GM21360 (cell line): ENCODE results near the gene NARS2.
"Not testable (repeated sequence)": the region's sequence is repeated elsewhere in the genome, so short reads cannot be mapped to it uniquely, and the experiment has no call there.

Experiments used
- ATAC-seq: cut with Tn5 transposase; IDR thresholded peaks from one replicate; pipeline ENCODE4 v1.9.1; 2021; ENCODE audit warnings: mild to moderate bottlenecking, moderate library complexity; ENCODE audit not compliant: unreplicated experiment

The NARS2 gene

DNA sequence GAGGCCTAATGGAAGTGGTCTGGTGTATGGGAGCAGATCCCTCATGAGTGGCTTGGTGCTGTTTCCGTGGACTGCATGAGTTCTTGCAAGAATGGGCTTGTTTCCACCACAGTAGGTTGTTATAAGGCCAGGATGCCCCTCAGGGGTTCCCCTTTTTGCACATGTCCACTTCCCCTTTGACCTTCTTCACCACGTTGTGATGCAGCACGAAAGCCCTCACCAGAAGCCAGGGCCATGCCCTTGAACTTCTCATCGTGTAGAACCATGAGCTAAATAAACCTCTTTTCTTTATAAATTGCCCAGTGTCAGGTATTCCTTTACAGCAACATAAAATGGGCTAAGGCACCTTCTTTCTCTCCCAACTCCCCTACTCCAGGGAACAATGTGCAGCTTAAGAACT lies 2.8 kb upstream of the NARS2 start:
- ATAC-seq = no peak

DNA sequence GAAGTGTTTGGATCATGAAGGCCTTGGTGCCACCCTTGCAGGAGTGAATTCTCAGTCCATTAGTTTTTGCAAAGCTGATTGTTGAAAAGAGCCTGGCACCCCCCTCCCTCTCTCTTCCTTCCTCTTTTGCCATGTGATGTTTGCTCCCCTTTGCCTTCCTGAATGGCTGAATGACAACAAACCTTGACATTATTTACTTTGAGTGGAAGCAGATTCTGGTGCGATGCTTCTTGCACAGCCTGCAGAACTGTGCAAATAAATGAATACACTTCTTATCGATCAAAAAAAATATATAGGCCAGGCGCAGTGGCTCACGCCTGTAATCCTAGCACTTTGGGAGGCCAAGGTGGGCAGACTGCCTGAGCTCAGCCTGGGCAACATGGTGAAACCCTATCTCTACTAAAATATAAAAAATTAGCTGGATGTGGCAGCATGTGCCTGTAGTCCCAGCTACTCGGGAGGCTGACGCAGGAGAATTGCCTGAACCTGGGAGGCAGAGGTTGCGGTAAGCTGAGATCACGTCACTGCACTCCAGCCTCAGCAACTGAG lies 2.0 kb upstream of the NARS2 start:
- no peak for ATAC-seq

DNA sequence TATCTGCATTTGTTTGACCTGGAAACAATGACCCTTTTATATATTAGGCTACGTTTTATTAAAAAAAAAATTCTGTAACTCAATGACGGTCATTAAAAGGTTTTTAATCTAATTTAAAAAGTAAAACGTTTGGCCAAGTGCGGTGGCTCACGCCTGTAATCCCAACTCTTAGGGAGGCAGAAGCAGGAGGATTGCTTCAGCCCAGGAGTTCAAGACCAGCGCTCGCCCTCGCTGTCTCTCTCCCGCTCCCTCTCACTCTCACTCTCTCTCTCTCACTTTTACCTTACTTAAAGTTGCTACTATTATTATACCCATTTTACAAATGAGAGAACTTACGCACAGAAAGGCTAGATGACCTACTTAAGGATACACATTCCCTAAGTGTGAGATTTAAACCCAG lies 814 bp upstream of the NARS2 start:
- ATAC-seq = no peak

- no peak for ATAC-seq
These were observed 983 bp downstream of the NARS2 start for GRCh38 chr11:78573681-78574080.

GRCh38 chr11:78573271-78573670 lies 1.4 kb downstream of the NARS2 start:
- no peak for ATAC-seq

- no peak for ATAC-seq
These were observed 2.3 kb downstream of the NARS2 start for GRCh38 chr11:78572394-78572793.

GRCh38 chr11:78570031-78570430 lies 4.6 kb downstream of the NARS2 start:
- no peak for ATAC-seq

GRCh38 chr11:78567209-78567608 lies 7.5 kb downstream of the NARS2 start:
- no peak for ATAC-seq

DNA sequence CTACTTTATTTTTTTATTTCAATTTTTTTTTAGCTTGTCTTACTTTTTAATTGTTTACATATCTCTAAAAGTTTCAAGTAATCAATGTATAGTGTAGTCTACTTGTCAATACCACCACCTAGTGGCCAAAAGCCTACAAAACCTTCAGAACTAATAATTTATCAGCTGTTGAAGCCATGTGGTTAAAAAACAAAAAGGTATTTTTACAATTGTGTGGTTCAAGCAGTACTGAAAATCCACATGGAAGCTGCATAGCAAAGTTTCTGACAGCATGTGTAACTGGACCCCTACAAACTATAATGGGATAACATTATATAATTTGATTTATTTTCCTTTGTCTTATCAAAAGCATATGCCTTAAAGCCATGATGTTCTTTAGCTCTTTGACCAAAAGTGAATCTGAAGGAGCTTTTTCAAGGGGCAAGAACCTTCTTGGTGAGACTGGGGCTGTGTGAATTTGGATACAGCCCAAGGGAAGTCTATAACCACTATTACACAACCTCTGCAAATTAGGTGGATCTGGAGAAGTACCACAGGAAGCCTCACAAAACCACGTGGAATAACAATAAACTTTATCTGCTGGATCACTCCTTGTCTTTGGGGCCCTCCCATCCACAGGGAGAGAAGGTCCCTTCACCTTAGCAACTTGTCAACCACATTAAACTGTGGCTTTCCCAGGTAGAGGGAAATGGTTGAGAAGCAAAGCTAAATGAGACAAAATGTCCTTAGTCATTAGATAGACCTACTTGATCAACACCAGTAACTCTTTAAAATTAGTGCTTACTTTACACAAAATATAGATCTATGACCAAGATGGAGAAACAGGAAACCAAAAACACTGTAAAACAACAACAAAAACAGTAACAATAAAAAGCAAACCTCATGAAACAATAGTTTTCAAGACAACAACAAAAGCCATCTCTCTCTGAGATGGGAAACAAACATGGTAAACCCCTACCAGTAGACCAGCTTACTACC lies 9.9 kb downstream of the NARS2 start:
- ATAC-seq = no peak

DNA sequence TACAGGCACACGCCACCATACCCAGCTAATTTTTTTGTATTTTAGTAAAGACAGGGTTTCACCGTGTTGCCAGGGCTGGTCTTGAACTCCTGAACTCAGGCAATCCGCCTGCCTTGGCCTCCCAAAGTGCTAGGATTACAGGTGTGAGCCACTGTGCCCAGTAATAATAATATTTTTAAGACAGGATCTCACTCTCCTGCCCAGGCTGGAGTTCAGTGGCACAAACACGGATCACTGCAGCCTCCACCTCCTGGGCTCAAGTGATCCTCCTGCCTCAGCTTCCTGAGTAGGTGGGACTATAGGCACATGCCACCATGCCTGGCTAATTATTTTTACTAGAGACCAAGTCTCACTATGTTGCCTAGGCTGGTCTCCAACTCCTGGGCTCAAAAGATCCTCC lies 10.6 kb downstream of the NARS2 start:
- not testable (repeated sequence) for ATAC-seq

GRCh38 chr11:78563090-78563489 lies 11.6 kb downstream of the NARS2 start:
- not testable (repeated sequence) for ATAC-seq

DNA sequence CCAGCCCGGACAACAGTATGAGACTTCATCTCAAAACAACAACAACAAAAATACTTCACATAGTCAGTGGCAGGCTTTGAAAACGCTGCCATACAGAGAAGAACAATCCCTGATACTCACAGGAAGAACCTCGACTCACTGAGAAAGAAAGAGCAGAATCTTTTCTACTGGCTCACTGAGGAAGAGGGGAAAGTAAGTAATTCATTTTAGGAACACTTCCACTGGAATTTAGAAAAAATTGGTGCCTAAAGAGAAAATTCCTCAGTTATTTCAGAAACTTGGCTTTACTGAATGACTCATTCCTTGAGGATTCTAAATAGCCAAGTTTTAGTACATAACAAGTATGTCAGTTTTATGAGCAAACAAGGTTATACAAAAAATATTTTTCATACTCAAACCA lies 12.3 kb downstream of the NARS2 start:
- no peak for ATAC-seq

DNA sequence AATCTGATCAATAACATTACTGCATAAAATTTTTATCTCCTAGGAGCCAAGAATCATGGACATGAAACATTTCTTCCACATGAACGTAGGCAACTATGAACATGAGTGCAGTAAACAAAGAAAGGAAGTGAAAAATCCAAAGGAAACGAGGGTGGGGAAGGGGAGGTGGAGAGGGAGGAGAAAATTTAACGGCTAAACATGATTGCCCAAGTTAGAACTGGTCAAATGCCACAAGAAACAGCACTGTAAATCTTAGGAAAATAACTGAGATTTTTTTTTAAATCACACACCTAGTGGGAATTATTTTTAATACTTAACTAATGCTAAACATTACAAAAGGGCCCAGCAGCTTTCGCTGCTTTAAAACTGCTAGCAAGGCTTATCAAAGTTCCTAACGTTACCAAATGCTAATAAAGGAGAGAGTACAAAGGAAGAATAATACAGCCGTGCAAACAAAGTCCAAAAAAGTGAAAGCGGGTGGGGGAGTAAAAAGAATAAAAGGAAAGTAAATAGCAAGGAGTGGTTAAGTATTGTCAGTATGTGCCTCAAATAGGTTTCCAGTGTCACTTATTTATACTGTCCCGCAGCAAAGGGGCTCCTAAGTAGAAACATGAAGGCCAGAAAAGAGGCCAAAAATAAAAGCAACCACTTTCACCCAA lies 13.7 kb downstream of the NARS2 start:
- no peak for ATAC-seq

DNA sequence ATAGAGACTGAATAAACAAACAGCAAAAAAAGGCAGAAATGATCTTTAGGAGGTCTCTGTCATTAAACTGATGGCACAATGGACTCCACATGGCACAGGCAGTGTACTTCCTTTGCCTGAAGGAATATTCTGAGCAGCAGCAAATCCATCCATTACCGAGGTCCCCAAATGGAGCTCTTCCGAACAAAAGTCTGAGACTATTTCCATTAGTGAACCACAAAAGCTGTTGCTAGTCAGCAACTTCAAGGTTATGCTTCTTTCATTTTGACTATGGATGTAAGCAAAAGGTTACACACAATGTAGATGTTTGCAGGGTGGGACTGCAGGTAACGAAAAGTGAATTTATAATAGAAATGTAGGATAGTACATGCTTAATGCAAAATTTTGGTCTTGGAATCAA lies 14.5 kb downstream of the NARS2 start:
- no peak for ATAC-seq

- no peak for ATAC-seq
These were observed 17.4 kb downstream of the NARS2 start for GRCh38 chr11:78557236-78557635.

- no peak for ATAC-seq
These were observed 19.1 kb downstream of the NARS2 start for GRCh38 chr11:78555592-78555991.

- no peak for ATAC-seq
These were observed 21.8 kb downstream of the NARS2 start for GRCh38 chr11:78552881-78553280.

GRCh38 chr11:78552139-78552538 lies 22.5 kb downstream of the NARS2 start:
- not testable (repeated sequence) for ATAC-seq

- no peak for ATAC-seq
These were observed 23.6 kb downstream of the NARS2 start for GRCh38 chr11:78551066-78551465.

GRCh38 chr11:78549624-78550409 lies 24.8 kb downstream of the NARS2 start:
- no peak for ATAC-seq
